A549 (cell line): Measurements from ENCODE around the gene VAT1L.

Source experiments
- CTCF ChIP-seq: fragments of >200 bp; sonication (Bioruptor Twin); formaldehyde crosslinking; IDR thresholded peaks from 3 replicates; pipeline ENCODE4 v1.5.1; 2016
- EP300 ChIP-seq, 2 experiments: fragments of >200 bp; sonication (Bioruptor Twin); formaldehyde crosslinking; IDR thresholded peaks; 2 replicates in 1 of 2; 3 replicates in 1 of 2; pipeline ENCODE4 v1.6.1; 2016 to 2017
- POLR2A ChIP-seq: IDR thresholded peaks from 2 replicates; pipeline ENCODE4 v1.6.1; 2012; ENCODE audit warnings: mild to moderate bottlenecking, low read length

GRCh38 chr16:77745972-77746371 is 42.4 kb upstream of the VAT1L start:
- TF ChIP-seq EP300 (IDR thresholded peaks at IDR 0.05): no peak
- TF ChIP-seq CTCF: no peak
- no peak for TF ChIP-seq POLR2A
